Measurements from ENCODE around the gene NFIA. TPM values are rescaled to one million over a fixed set of nuclear protein-coding genes. Genes with fewer than 3 reads are reported as not detected.

The NFIA gene
- total RNA-seq, 1 experiment from 2014 or later, result 12.7 TPM

GRCh38 chr1:61102621-61103020 lies 20.3 kb downstream of the NFIA start:
- H3K9me2 ChIP-seq (replicated peaks; ENCODE audit: low read length), result no peaks in the 10 kb centered on the region
- no peak overlapping the region for H3K9ac ChIP-seq (ENCODE audit: low read length)
- ChIA-PET CTCF (no interaction called here), POLR2A (ENCODE audit: unreplicated experiment) (interaction anchor here (0.7 kb wide), 1 partner anchor 123 kb away, joined by 4 read pairs; no protein-coding TSS in a partner anchor)
- no peaks in the 10 kb centered on the region for H4K20me1 ChIP-seq (ENCODE audit: low read length)
- no peak overlapping the region for H2AFZ ChIP-seq (ENCODE audit: low read length)
- DNase-seq (no peak), ATAC-seq (no peak)
- no peaks in the 10 kb centered on the region for H3K27me3 ChIP-seq (ENCODE audit: low read length)
- H3K79me2 ChIP-seq (ENCODE audit: low read length), result peaks cover 15% of the 10 kb centered on the region
- no peaks in the 10 kb centered on the region for H3K4me1 ChIP-seq (ENCODE audit: insufficient read depth, low read length)
- H3F3A ChIP-seq (ENCODE audit: low read length, unreplicated experiment), result no peaks in the 10 kb centered on the region
- TF ChIP-seq CTCF (conservative IDR thresholded peaks at IDR 0.05; ENCODE audit: low read depth, low read length) (no peak), EZH2 (IDR thresholded peaks at IDR 0.05; ENCODE audit: low read length, unreplicated experiment) (no peak), EZH2phosphoT487 (IDR thresholded peaks at IDR 0.05; ENCODE audit: borderline replicate concordance, low read length) (no peak)
- H3K4me2 ChIP-seq (ENCODE audit: low read length), result no peak overlapping the region
- peaks cover under 1% of the 10 kb centered on the region; the same call in 1 of the 2 replicates for H3K36me3 ChIP-seq (ENCODE audit: low read depth, low read length)
- peaks cover under 1% of the 10 kb centered on the region for H3K9me3 ChIP-seq (ENCODE audit: low read length)
- BruUV-seq (replicated peaks), result no TSS peak
- H3K4me3 ChIP-seq (ENCODE audit: low read length), result no peak overlapping the region
- intact Hi-C loops (cut with micrococcal nuclease), result no loop called here
- H3K27ac ChIP-seq (ENCODE audit: low read length), result no peak overlapping the region

DNA sequence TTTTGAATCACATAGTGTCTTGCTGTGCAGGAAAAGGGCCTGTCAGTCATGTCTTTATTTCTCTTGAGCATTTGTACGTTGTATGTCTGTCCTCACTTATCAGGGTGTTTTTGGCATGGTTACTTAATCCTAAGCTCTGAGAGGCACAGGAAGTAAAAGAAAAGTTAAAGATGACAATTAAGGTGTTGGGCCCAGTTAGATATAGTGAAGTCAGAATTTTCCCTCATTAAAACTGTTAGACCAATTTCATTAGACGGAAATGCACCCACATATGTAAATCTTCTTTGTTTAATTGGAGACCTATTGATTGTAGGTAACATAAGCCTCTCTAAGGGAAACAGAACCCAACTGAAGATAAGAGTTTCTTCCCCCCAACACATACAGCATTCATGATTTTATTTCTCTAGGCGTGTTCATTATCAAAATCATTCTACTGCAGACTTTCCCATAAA lies 21.9 kb downstream of the NFIA start:
- Histone ChIP-seq H3K4me2 (ENCODE audit: low read length) (no peak overlapping the region), H3K9me2 (replicated peaks; ENCODE audit: low read length) (no peaks in the 10 kb centered on the region), H3K9ac (ENCODE audit: low read length) (no peak overlapping the region), H3K4me3 (ENCODE audit: low read length) (no peak overlapping the region), H3K27ac (ENCODE audit: low read length) (no peak overlapping the region), H3K4me1 (ENCODE audit: insufficient read depth, low read length) (no peaks in the 10 kb centered on the region), H3K36me3 (ENCODE audit: low read depth, low read length) (peaks cover 6% of the 10 kb centered on the region; the same call in 1 of the 2 replicates), H3F3A (ENCODE audit: low read length, unreplicated experiment) (no peaks in the 10 kb centered on the region), H4K20me1 (ENCODE audit: low read length) (no peaks in the 10 kb centered on the region), H3K27me3 (ENCODE audit: low read length) (no peaks in the 10 kb centered on the region), H3K79me2 (ENCODE audit: low read length) (peaks cover 10% of the 10 kb centered on the region), H2AFZ (ENCODE audit: low read length) (no peak overlapping the region), H3K9me3 (ENCODE audit: low read length) (peaks cover 6% of the 10 kb centered on the region)
- TF ChIP-seq EZH2phosphoT487 (IDR thresholded peaks at IDR 0.05; ENCODE audit: borderline replicate concordance, low read length) (no peak), EZH2 (IDR thresholded peaks at IDR 0.05; ENCODE audit: low read length, unreplicated experiment) (no peak)
- ATAC-seq (no peak), DNase-seq (no peak)
- ChIA-PET CTCF (no interaction called here), POLR2A (ENCODE audit: unreplicated experiment) (no interaction called here)
- intact Hi-C loops (cut with micrococcal nuclease), result no loop called here
- BruUV-seq (replicated peaks), result no TSS peak

GRCh38 chr1:61107638-61108037 lies 25.3 kb downstream of the NFIA start:
- Histone ChIP-seq H3K27ac (ENCODE audit: low read length) (no peak overlapping the region), H3K27me3 (ENCODE audit: low read length) (no peaks in the 10 kb centered on the region), H3K9me3 (ENCODE audit: low read length) (peaks cover 6% of the 10 kb centered on the region), H4K20me1 (ENCODE audit: low read length) (no peaks in the 10 kb centered on the region), H3K36me3 (ENCODE audit: low read depth, low read length) (peaks cover 6% of the 10 kb centered on the region; the same call in 1 of the 2 replicates), H3K4me1 (ENCODE audit: insufficient read depth, low read length) (no peaks in the 10 kb centered on the region), H2AFZ (ENCODE audit: low read length) (no peak overlapping the region), H3K9me2 (replicated peaks; ENCODE audit: low read length) (no peaks in the 10 kb centered on the region), H3K79me2 (ENCODE audit: low read length) (no peaks in the 10 kb centered on the region), H3K4me2 (ENCODE audit: low read length) (no peak overlapping the region), H3F3A (ENCODE audit: low read length, unreplicated experiment) (no peaks in the 10 kb centered on the region), H3K9ac (ENCODE audit: low read length) (no peak overlapping the region), H3K4me3 (ENCODE audit: low read length) (no peak overlapping the region)
- ChIA-PET CTCF (no interaction called here), POLR2A (ENCODE audit: unreplicated experiment) (no interaction called here)
- ATAC-seq (no peak), DNase-seq (no peak)
- TF ChIP-seq EZH2phosphoT487 (IDR thresholded peaks at IDR 0.05; ENCODE audit: borderline replicate concordance, low read length), result no peak
- TF ChIP-seq EZH2 (IDR thresholded peaks at IDR 0.05; ENCODE audit: low read length, unreplicated experiment), result no peak
- no peak for TF ChIP-seq CTCF (conservative IDR thresholded peaks at IDR 0.05; ENCODE audit: low read depth, low read length)
- intact Hi-C loops (cut with micrococcal nuclease), result no loop called here
- BruUV-seq (replicated peaks), result no TSS peak

Data from PC-3 (cell line).